ENCODE data around the gene ADAP2.

ADAP2 gene

GRCh38 chr17:31003225-31003866 is 81.6 kb downstream of the ADAP2 start (continued):
- TF ChIP-seq ZNF837 (tag by site-specific recombination; IDR thresholded peaks at IDR 0.05): no peak
- TF ChIP-seq ZNF558 (tag by site-specific recombination; IDR thresholded peaks at IDR 0.05): 0 out of 2 replicates have a peak, but pooled peaks have one; percentile 59
- TF ChIP-seq ZNF658 (tag by site-specific recombination; IDR thresholded peaks at IDR 0.05): no peak
- no peak for TF ChIP-seq ZBTB1 (tag by site-specific recombination; IDR thresholded peaks at IDR 0.05)

- Histone ChIP-seq H3K4me3 (ENCODE audit: low read depth, low read length) (no peak overlapping the region), H3K27ac (ENCODE audit: extremely low read depth, low read depth, low read length) (no peak overlapping the region), H3K4me1 (ENCODE audit: control insufficient read depth, insufficient read depth, low read length) (peaks cover 7% of the 10 kb centered on the region), H3K9me3 (ENCODE audit: control insufficient read depth, insufficient read depth, low read depth, low read length) (no peaks in the 10 kb centered on the region), H3K36me3 (ENCODE audit: control insufficient read depth in 2 of 2, insufficient read depth in 1 of 2, low read length in 2 of 2) (peaks cover 4 to 12% of the 10 kb centered on the region in 2 experiments; a peak in 2 of 3 replicates)
- ChIA-PET POLR2A (interaction anchor here (0.6 to 1.1 kb wide), 4 partner anchors 9 to 45 kb away, joined by 3 to 5 read pairs (median 4); no protein-coding TSS in a partner anchor), CTCF (interaction anchor here (0.6 to 1.2 kb wide), 2 partner anchors 65 to 338 kb away, joined by 3 read pairs; no protein-coding TSS in a partner anchor)
- TF ChIP-seq ZNF677 (tag by site-specific recombination; IDR thresholded peaks at IDR 0.05) (no peak), ZNF366 (tag by site-specific recombination; conservative IDR thresholded peaks at IDR 0.05) (0 out of 2 replicates have a peak, but pooled peaks have one; percentile 31), KLF9 (tag by site-specific recombination; IDR thresholded peaks at IDR 0.05; ENCODE audit: low read depth) (no peak), ZNF501 (tag by site-specific recombination; IDR thresholded peaks at IDR 0.05) (no peak), SP2 (tag by site-specific recombination; IDR thresholded peaks at IDR 0.05) (no peak), ZBTB7A (tag by site-specific recombination; IDR thresholded peaks at IDR 0.05; ENCODE audit: low read depth) (no peak), ZNF600 (tag by site-specific recombination; IDR thresholded peaks at IDR 0.05) (no peak), ZNF76 (tag by site-specific recombination; IDR thresholded peaks at IDR 0.05; ENCODE audit: borderline replicate concordance, low read depth) (no peak), ZFP41 (tag by site-specific recombination; IDR thresholded peaks at IDR 0.05; ENCODE audit: borderline replicate concordance) (no peak), YY2 (tag by site-specific recombination; IDR thresholded peaks at IDR 0.05) (no peak), ZNF585B (tag by site-specific recombination; IDR thresholded peaks at IDR 0.05) (no peak), PRDM1 (tag by site-specific recombination; IDR thresholded peaks at IDR 0.05) (peak; percentile 55; the same call in 1 of the 2 replicates), CTCF (tag by site-specific recombination; IDR thresholded peaks at IDR 0.05) (no peak), ZNF701 (tag by site-specific recombination; IDR thresholded peaks at IDR 0.05) (no peak), ZXDB (tag by site-specific recombination; IDR thresholded peaks at IDR 0.05) (no peak), ZNF394 (tag by site-specific recombination; IDR thresholded peaks at IDR 0.05; ENCODE audit: borderline replicate concordance) (no peak), ZNF169 (tag by site-specific recombination; IDR thresholded peaks at IDR 0.05) (no peak), ZNF416 (tag by site-specific recombination; IDR thresholded peaks at IDR 0.05) (no peak), ZNF596 (tag by site-specific recombination; IDR thresholded peaks at IDR 0.05) (peak; percentile 94), ZNF24 (tag by site-specific recombination; IDR thresholded peaks at IDR 0.05) (no peak), ZNF404 (tag by site-specific recombination; IDR thresholded peaks at IDR 0.05) (no peak), ZNF830 (tag by site-specific recombination; IDR thresholded peaks at IDR 0.05; ENCODE audit: low read depth) (no peak)
These were observed 82.4 kb downstream of the ADAP2 start for GRCh38 chr17:31004160-31004559.
